ENCODE data around the gene VPS25. TPM values are rescaled to one million over a fixed set of nuclear protein-coding genes. Genes with fewer than 3 reads are reported as not detected.

Gene VPS25
- total RNA-seq, 1 experiment from 2014 or later: 37.7 TPM

GRCh38 chr17:42795465-42795864 is 22.2 kb downstream of the VPS25 start:
- no peak for DNase-seq (ENCODE audit: low read depth, low spot score)
- no peak for ATAC-seq
- ChIA-PET POLR2A (no interaction called here), CTCF (no interaction called here)
- intact Hi-C loops (cut with micrococcal nuclease; ENCODE audit: unreplicated experiment): no loop called here
- no TSS peak for BruUV-seq (replicated peaks)
- Histone ChIP-seq H3K36me3 (ENCODE audit: control insufficient read depth, insufficient read depth, low read length) (no peaks in the 10 kb centered on the region), H3K27ac (ENCODE audit: low read length) (no peak overlapping the region), H3K4me1 (ENCODE audit: control insufficient read depth, insufficient read depth, low read length) (peaks cover 6% of the 10 kb centered on the region), H3K4me3 (ENCODE audit: low read depth in 2 of 2, low read length in 2 of 2) (no peak overlapping the region), H3K27me3 (ENCODE audit: control insufficient read depth, insufficient read depth, low read length) (no peaks in the 10 kb centered on the region), H3K9me3 (ENCODE audit: control insufficient read depth, insufficient read depth, low read depth, low read length) (no peaks in the 10 kb centered on the region)
- in situ Hi-C loops (cut with HindIII; ENCODE audit: low pct_unique_long_range_greater_than_20kb, low sequenced_read_pairs): no loop called here
- TF ChIP-seq, protein P1, sequence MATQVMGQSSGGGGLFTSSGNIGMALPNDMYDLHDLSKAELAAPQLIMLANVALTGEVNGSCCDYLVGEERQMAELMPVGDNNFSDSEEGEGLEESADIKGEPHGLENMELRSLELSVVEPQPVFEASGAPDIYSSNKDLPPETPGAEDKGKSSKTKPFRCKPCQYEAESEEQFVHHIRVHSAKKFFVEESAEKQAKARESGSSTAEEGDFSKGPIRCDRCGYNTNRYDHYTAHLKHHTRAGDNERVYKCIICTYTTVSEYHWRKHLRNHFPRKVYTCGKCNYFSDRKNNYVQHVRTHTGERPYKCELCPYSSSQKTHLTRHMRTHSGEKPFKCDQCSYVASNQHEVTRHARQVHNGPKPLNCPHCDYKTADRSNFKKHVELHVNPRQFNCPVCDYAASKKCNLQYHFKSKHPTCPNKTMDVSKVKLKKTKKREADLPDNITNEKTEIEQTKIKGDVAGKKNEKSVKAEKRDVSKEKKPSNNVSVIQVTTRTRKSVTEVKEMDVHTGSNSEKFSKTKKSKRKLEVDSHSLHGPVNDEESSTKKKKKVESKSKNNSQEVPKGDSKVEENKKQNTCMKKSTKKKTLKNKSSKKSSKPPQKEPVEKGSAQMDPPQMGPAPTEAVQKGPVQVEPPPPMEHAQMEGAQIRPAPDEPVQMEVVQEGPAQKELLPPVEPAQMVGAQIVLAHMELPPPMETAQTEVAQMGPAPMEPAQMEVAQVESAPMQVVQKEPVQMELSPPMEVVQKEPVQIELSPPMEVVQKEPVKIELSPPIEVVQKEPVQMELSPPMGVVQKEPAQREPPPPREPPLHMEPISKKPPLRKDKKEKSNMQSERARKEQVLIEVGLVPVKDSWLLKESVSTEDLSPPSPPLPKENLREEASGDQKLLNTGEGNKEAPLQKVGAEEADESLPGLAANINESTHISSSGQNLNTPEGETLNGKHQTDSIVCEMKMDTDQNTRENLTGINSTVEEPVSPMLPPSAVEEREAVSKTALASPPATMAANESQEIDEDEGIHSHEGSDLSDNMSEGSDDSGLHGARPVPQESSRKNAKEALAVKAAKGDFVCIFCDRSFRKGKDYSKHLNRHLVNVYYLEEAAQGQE (IDR thresholded peaks at IDR 0.05; ENCODE audit: insufficient read depth in 1 of 2, low read depth in 2 of 2, low read length in 1 of 2): no peak
- TF ChIP-seq SIN3A (IDR thresholded peaks at IDR 0.05; ENCODE audit: borderline replicate concordance, insufficient read depth, low read depth, low read length): no peak
- no peak for TF ChIP-seq TCF7L2 (IDR thresholded peaks at IDR 0.05; ENCODE audit: low read depth, low read length)
- no peak for TF ChIP-seq POLR2AphosphoS5 (IDR thresholded peaks at IDR 0.05; ENCODE audit: low read depth, low read length)
- no peak for TF ChIP-seq CTCF (IDR thresholded peaks at IDR 0.05)

DNA sequence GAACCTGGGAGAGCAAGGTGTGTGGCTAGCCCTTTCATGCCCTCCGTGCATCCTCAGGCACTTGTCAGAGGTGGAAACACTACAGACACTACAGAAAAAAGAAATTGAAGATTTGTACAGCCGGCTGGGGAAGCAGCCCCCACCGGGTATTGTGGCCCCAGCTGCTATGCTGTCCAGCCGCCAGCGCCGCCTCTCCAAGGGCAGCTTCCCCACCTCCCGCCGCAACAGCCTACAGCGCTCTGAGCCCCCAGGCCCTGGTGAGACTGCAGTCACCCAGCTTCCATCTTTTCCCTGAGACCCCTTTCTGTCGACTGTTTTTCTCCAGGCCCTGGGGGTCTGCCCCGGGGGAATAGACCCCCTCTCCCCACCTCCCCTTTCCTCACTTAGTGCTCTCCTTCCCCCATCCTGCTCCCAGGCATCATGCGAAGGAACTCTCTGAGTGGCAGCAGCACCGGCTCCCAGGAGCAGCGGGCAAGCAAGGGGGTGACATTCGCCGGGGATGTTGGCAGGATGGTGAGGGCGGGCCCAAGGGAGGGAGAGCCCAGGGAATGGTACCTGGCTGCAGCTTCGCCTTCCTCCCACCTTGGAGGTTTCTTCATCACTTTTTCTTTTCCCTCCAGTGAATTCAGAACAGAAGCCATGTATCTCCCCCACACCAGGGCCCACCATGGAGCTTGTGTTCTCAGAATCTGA is 23.0 kb downstream of the VPS25 start:
- no TSS peak for BruUV-seq (replicated peaks)
- ATAC-seq (no peak), DNase-seq (ENCODE audit: low read depth, low spot score) (no peak)
- ChIA-PET POLR2A (no interaction called here), CTCF (no interaction called here)
- H3K27ac ChIP-seq (ENCODE audit: low read length): no peak overlapping the region
- H3K4me1 ChIP-seq (ENCODE audit: control insufficient read depth, insufficient read depth, low read length): peaks cover 6% of the 10 kb centered on the region
- in situ Hi-C loops (cut with HindIII; ENCODE audit: low pct_unique_long_range_greater_than_20kb, low sequenced_read_pairs): no loop called here
- intact Hi-C loops (cut with micrococcal nuclease; ENCODE audit: unreplicated experiment): no loop called here
- no peaks in the 10 kb centered on the region for H3K9me3 ChIP-seq (ENCODE audit: control insufficient read depth, insufficient read depth, low read depth, low read length)
- TF ChIP-seq, protein P1 (IDR thresholded peaks at IDR 0.05; ENCODE audit: insufficient read depth in 1 of 2, low read depth in 2 of 2, low read length in 1 of 2): no peak
- TF ChIP-seq CTCF (IDR thresholded peaks at IDR 0.05) (no peak), POLR2AphosphoS5 (IDR thresholded peaks at IDR 0.05; ENCODE audit: low read depth, low read length) (no peak), TCF7L2 (IDR thresholded peaks at IDR 0.05; ENCODE audit: low read depth, low read length) (no peak), SIN3A (IDR thresholded peaks at IDR 0.05; ENCODE audit: borderline replicate concordance, insufficient read depth, low read depth, low read length) (no peak)
- H3K4me3 ChIP-seq (ENCODE audit: low read depth in 2 of 2, low read length in 2 of 2): no peak overlapping the region
- no peaks in the 10 kb centered on the region for H3K36me3 ChIP-seq (ENCODE audit: control insufficient read depth, insufficient read depth, low read length)
- no peaks in the 10 kb centered on the region for H3K27me3 ChIP-seq (ENCODE audit: control insufficient read depth, insufficient read depth, low read length)

All from Panc1 (cell line).